Activated CD8-positive, alpha-beta memory T cell treated with anti-CD3 and anti-CD28 coated beads, Interleukin-2, amount 50 U/mL, for 48 hours (primary cell): Measurements from ENCODE around the gene TOM1L1.
A peak's percentile ranks its signal among the peaks of the same experiment; 100 is the strongest.

Experiments
- DNase-seq: peaks from one replicate; pipeline ENCODE4 v3.0.0-alpha.2; 2020

TOM1L1 gene

GRCh38 chr17:54951286-54951685 is 50.6 kb downstream of the TOM1L1 start:
- no peak for DNase-seq

DNA sequence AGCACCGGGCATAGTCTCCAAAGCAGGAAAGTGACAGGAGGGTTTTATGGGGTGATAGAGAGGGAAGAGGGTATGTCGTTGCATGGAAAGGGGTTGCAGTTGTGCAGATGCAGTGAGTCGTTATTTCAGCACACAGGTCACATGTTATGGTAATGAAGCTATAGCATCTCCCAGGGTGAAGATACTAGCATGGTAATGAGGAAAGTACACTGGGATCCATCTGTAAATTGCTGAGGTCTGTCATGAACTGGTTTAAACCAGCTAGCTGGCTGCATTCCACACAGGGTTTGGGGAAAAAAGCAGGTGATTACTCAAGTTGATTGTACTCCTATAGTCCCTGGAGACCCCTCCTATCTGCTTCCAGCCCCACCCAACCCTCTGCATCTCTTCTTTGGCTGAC is 56.1 kb downstream of the TOM1L1 start:
- no peak for DNase-seq

DNA sequence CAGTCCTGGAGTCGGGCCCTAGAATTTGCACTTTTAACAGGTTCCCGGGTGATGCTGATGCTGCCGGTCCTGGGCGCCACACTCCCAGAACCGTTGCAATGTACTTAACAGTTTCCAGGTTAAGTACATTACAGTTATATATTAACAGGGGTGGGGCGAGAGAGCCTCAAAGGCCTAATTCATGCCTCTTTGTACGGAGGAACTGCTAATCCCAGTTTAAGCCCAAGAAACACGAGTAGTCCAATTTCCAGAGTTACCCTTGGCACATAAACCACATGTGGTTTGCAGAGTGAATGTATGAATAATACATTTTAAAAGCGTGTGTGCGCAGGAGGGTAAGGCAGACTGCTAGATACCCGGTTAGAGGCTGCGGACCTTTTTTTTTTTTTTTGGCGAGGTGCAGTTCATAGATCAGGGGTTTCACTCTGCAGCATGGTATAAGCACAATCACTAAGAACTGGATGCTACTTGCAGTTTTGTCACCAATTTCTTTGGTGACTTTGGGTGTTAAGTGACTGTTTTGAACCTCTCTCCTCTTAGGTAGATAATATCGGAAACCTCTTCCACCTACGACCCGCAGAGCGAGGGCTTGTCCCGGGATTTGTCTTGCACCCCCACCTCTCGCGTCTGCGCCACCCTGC is 67.1 kb downstream of the TOM1L1 start:
- DNase-seq, result no peak

DNA sequence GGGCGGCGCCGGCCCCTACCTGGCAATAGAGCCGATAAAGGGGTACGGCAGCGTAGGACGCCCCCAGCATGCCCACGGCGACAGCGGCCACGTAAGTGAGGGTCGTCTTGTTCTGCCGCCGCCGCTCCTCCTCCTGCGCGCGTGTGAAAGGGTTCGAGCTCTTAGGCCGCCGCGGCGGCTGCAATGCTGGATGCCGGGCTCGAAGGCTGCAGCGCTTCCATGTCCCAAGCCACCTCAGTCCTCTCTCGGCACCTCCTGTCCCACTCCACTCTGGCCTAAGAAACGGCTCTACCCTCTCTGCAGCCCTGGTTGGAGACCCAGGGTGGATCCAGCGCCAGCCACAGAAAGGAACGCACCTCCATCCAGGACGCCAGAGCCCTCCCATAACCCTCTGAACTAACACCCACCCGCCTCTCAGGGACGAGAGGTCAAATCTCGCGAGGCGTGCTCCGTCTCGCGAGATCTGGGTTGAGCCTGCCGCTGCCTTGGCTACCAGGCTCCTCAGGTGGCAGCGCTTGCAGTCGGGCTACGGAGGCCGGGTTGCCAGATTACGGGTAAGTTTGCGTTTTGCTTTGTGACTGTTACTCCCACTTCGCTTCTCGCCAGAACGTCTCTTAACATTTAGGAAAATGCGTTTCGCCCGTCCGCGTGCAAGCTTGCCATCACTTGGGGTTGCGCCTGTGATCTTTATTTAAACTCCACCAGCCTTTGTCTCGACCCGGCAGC is 67.8 kb downstream of the TOM1L1 start, which contains the start of the genes COX11 and STXBP4:
TSS of gene COX11 (minus strand) at position 393 of the 726 bp plus-strand sequence. CDS start at position 385, 8 bp downstream.
TSS of gene STXBP4 (plus strand) at position 504 of the 726 bp plus-strand sequence. CDS start 17,455 bp downstream, outside the sequence.
- DNase-seq, result peak; percentile 96

DNA sequence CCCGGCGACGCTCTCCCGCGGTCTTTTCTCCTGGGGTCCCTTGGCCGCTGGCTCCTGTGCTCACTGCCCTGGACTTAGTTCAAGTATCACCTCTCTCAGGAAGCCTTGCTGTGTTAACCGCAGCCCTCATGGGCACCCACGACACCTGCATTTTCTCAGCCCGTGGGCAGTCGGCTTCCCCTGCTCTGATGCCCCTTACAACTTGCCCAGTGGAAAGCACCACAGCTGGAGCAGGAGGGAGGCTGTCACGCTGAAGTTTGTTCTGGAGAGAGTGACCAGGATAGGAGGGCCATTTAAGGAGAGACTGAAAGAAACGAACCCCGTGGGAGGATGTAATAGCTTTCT is 68.3 kb downstream of the TOM1L1 start:
- no peak for DNase-seq

DNA sequence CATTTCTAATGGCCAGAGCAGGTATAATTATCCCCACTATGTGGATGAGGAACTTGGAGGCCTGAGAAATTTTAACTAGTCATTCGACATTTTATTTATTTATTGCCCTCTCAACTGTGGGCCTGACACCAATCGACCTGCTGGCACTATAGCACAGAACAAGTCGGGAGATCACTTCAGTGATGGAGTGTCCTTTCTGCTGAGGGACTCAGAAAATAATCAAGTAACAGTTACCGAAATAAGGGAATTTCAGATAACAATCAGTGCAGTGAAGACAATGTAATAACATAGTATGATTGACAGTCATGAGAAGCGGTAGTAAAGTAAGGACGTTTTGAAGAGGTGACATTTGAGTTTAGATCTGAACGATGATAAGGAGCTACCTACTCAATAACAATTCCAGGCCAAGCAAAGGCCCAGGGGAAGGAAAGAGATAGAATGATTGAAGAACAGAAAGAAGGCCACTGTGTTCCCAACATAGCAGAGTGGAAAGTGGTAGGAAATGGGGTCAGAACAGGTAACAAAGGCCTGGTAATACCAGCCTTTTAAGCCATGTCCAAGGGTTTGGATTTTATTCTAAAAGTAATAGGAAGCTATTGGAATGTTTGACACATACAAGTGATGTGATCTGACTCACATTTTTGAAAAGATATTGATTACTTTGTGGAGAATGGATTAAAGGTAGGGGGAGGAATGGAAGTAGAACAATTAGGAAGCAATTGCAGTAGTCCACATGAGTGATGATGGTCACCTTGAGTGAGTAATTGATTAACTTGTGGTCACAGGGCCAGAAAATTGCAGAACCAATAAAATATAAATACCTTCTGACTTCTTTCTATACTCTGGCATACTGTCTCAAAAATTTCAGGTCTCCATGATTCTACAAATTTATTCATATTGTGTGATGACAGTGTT is 69.3 kb downstream of the TOM1L1 start:
- no peak for DNase-seq

DNA sequence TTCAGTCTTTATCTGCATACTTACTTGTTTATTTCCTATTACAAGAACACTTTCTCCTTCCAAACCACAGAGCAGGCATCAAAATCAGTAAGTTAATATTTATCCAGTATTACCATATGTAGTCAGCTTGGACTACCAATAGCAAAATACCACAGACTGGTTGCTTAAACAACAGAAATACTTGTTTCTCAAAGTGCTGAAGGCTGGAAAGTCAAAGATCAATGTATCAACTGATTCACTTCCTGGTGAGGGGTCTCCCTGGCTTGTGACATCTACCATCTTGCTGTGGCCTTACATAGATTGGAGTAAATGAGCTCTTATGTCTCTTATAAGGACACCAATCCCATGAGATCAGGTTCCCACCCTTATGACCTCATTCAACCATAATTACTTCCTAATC is 70.5 kb downstream of the TOM1L1 start:
- no peak for DNase-seq

DNA sequence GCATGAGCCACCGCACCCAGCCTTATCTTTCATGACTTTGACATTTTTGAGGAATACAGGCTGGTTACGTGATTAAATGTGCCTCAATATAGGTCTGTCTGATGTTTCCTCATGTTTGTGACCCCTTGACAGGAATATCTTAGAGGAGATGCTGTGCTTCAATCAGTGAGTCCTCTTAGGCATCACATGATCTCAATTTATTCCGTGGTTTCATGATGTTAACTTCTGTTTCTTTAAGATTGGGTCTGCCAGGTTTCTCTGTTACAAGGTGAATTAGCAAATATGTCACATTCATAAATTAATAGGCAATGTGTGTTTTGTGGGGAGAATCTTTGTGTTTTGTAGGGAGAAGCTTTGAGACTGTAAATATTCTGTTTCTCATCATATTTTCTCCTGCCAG is 71.2 kb downstream of the TOM1L1 start:
- DNase-seq, result no peak

GRCh38 chr17:54972406-54973138 is 71.9 kb downstream of the TOM1L1 start:
- no peak for DNase-seq

- DNase-seq, result no peak
Measured at GRCh38 chr17:54974759-54975158, 74.1 kb downstream of the TOM1L1 start.

- DNase-seq, result no peak
Measured at GRCh38 chr17:54976316-54976715, 75.7 kb downstream of the TOM1L1 start.

- no peak for DNase-seq
Measured at GRCh38 chr17:54977744-54978143, 77.1 kb downstream of the TOM1L1 start.

DNA sequence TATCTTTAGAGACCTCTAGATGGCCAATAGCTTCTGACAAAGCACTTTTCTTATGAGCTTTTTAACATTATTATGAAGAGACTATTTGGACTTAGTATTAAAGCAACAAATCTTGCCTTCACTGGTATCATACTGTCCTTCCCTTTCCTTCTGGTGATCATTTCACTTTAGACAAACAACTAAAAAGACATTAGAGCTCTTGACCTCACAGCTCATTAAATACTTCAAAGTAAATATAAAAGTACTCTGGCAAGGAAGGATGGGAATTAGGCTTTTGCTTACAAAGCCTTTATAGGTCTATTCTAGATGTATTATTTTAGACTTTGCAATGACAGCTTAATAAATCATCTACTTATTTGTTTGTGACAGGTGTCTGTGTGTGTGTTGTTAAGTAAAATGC is 79.0 kb downstream of the TOM1L1 start:
- DNase-seq, result no peak

GRCh38 chr17:54980375-54980774 is 79.7 kb downstream of the TOM1L1 start:
- no peak for DNase-seq

- no peak for DNase-seq
Measured at GRCh38 chr17:54982399-54982798, 81.7 kb downstream of the TOM1L1 start.

DNA sequence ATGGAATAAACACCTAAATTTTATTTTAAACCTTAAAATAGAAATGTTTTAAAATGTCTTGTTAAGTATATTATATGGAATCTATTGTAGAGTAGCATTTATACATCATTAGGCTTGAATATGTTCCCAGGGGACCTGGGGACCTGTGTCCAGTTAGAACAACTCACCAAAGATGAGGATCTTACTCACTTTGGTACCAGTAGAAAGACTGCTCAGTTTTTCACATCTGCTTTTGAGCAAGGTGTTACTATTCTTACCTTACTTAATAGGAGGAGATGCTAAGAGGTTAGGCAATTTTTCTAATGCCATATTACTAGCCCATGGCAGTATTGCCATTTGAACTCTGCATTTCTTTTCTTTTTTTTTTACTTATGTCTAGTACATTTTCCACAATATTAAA is 82.6 kb downstream of the TOM1L1 start:
- DNase-seq, result no peak

DNA sequence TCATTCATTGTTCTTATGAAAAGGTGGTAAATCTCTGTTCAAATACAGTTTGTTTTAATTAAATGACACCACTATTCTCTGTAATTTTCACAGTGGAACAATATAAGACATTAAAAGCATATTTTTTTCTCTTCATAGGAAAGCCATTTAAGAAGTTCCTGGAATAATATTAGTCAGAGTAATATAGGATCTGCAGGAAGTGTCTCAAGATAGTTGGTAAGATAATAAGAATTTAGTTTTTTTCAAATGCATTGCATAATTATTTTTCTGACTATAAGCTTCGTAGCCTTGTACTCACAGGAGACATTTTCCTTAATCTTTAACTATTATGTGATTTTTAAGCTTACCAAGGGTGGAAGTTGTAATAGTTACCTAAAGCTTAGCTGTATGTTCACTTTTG is 84.8 kb downstream of the TOM1L1 start:
- no peak for DNase-seq

- DNase-seq, result no peak
Measured at GRCh38 chr17:54990118-54990517, 89.5 kb downstream of the TOM1L1 start.

GRCh38 chr17:54991567-54991966 is 90.9 kb downstream of the TOM1L1 start:
- DNase-seq, result no peak

DNA sequence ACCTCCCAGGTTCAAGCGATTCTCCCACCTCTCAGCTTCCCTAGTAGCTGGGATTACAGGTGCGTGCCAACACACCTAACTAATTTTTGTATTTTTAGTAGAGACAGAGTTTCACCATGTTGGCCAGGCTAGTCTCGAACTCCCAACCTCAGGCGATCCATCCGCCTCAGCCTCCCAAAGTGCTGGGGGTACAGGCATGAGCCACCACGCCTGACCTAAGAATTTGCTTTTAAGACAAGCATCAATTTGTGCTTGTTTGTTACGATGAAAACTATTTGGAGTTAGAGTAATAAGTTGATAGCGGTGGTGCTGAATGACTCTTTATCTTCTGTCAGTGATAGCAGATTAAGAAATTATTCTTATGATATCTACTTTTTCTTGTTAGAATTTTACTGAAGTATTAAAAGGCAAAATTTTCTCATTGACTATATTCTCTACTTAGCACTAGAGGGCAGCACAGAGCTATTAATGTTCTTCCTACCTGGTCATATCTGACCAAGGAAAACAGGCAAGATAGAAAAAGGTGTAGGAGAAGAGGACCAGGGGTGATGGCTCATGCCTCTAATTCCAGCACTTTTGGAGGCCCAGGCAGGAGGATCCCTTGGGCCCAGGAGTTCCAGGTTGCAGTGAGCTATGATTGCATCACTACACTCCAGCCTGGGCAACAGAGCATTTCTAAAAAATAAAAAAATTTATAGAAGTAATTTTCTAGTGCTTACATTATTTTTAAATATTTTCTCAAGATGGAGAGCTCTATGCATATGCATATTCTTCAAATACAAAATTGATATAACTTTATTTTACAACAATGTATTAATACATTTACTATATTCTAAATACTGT is 92.4 kb downstream of the TOM1L1 start:
- no peak for DNase-seq

DNA sequence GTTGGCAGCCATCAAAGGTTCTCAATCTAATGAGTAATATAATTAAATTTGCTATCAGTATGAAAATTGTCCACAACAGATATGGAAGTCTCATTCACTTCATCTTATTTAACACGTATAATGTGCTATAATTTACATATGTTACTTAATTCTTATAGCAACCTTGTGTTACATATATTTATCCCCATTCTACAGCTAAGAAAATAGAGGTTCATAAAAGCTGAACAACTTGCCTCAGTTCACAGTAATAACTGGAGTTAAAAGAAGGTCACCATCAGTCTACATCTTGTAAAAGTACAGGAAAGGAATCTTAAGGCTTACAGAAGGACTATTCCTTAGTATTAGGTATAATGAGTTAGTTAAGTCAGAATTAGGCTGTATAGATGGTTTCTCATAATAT is 95.8 kb downstream of the TOM1L1 start:
- DNase-seq, result no peak

DNA sequence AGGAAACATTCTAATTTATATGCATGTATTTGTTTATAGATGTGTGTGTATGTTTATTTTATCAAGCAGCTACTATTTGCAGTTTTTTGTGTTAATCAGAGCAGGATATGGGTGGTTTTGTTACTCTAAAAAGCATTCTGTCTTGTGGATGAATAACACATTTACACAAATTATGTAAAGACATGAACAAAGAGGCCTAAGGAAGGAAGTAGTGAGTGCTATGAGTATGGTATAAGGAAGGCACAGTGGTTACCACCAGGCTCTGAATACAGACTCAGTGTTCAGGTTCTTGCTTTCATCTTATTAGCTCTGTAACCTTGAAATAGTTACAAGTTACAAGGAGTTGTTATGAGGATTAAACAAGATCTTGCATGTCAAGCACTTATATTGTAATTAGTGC is 101.8 kb downstream of the TOM1L1 start:
- no peak for DNase-seq
